Measurements from ENCODE around the gene USP31.

The USP31 gene

GRCh38 chr16:23060458-23061320 lies 88.6 kb downstream of the USP31 start:
- peak; percentile 77 for DNase-seq (ENCODE audit: low spot score)

- DNase-seq (ENCODE audit: low spot score), result no peak
These were observed 89.8 kb downstream of the USP31 start for GRCh38 chr16:23059433-23059832.

DNA sequence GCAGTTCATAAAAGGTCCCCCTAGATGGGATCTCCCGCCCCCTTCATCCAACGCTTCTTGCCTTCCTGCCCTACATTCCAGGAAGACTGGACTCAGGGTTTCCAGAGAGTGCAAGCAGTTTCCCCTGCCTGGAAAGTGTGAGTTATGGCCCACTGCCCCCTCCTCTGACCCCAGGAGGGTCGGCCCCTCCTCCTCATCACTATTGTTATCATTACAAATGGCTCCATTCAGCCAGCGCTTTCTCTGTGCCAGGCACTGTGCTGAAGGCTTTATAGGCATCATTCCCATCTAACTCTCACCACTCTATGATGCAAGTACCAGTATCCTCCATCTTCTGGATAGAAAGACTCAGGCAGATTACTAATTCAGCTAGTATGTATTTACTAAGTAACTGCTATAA lies 90.7 kb downstream of the USP31 start:
- DNase-seq (ENCODE audit: low spot score), result no peak

- no peak for DNase-seq (ENCODE audit: low spot score)
These were observed 92.1 kb downstream of the USP31 start for GRCh38 chr16:23057013-23057596.

DNA sequence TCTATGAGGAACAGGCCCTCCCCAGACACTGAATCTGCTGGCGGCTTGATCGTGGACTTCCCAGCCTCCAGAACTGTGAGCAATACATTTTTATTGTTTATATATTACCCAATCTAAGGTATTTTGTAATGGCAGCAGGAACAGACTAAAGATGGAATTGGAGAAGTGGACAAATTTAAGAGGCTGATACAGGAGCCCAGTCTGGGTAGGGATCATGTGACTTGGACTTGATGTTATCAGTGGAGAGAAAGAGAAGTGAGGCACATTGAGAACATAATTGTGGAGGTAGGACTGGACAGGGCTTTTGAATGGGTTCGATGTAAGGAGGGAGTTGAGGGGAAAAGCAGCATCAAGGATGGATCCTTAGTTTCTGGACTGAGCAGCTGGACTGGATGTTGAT lies 93.8 kb downstream of the USP31 start:
- no peak for DNase-seq (ENCODE audit: low spot score)

GRCh38 chr16:23052908-23053580 lies 96.2 kb downstream of the USP31 start:
- DNase-seq (ENCODE audit: low spot score), result no peak

GRCh38 chr16:23052221-23052620 lies 97.0 kb downstream of the USP31 start:
- DNase-seq (ENCODE audit: low spot score), result no peak

DNA sequence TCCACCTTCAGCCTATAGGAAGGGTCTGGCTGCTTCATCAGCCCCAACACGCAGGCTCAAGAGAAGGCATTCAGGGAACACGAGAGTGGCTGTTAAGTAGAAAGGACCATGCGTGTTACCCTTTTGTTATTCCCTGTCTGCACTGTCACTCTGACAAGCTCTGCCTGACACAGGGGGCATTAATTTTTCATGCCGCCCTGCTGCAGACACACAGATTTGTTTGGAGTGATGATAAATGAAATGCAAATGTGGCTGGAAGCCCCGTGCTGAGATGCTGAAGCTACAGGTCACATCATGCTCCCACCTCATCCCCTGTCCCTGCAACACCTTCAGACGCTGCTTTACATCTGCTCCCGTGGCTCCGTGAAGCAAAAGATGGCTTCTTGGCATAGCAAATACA lies 97.7 kb downstream of the USP31 start:
- no peak for DNase-seq (ENCODE audit: low spot score)

DNA sequence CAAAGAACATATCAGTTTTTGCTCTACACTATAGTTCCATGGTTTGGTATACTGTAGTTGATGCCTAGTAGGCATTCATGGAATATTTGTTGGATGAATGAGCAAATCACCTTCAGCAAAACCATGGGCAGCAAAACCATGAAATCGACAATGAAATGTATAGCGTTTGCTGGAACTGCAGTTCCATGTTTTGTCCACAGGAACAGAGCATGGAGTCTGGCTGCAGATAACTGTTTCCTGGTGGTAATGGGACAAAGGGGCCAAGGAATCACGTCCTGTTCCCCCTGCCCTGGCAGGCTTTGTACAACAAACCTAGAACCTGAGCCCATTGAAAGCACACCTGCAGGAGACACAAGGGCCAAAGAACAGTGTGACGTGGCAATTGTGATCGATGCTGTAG lies 101.1 kb downstream of the USP31 start:
- DNase-seq (ENCODE audit: low spot score), result no peak

DNA sequence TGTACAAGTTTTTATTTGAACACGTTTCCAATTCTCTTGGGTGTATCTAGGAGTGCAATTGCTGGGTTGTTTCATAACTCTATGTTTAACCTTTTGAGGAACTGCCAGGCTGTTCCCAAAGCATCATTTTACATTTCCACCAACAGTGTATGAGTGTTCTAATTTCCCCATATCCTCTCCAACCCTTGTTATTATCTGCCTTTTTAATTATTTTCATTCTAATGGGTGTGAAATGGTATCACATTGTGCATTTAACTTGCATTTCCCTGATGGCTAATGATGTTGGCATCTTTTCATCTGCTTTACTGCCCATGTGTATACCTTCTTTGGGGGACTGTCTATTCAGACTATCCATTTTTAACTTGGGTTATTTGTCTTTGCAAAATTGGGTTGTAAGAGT lies 104.2 kb downstream of the USP31 start:
- no peak for DNase-seq (ENCODE audit: low spot score)

DNA sequence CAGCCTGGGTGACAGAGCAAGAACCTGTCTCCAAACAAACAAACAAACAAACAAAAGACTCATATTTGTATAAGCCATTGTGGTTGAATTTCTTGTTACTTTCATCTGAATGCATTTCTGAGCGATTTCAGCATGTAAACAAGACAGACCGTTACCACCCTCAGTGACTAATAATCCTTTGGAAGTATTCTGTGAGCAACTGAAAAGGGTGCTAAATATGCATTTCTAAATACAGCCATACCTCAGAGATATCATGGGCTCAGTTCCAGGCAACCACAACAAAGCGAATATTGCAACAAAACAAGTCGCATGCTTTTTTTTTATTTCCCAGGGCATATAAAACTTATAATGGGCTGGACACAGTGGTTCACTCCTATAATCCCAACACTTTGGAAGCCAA lies 109.0 kb downstream of the USP31 start:
- no peak for DNase-seq (ENCODE audit: low spot score)

GRCh38 chr16:23039118-23039517 lies 110.1 kb downstream of the USP31 start:
- no peak for DNase-seq (ENCODE audit: low spot score)

GRCh38 chr16:23035240-23035639 lies 114.0 kb downstream of the USP31 start:
- no peak for DNase-seq (ENCODE audit: low spot score)

- DNase-seq (ENCODE audit: low spot score), result peak; percentile 57
These were observed 117.6 kb downstream of the USP31 start for GRCh38 chr16:23031508-23032098.

- DNase-seq (ENCODE audit: low spot score), result no peak
These were observed 119.4 kb downstream of the USP31 start for GRCh38 chr16:23029733-23030420.

GRCh38 chr16:23027386-23027785 lies 121.9 kb downstream of the USP31 start:
- no peak for DNase-seq (ENCODE audit: low spot score)

- peak; percentile 84 for DNase-seq (ENCODE audit: low spot score)
These were observed 122.4 kb downstream of the USP31 start for GRCh38 chr16:23026784-23027362.

GRCh38 chr16:23025692-23026307 lies 123.5 kb downstream of the USP31 start:
- DNase-seq (ENCODE audit: low spot score), result no peak

GRCh38 chr16:23024044-23024443 lies 125.2 kb downstream of the USP31 start:
- no peak for DNase-seq (ENCODE audit: low spot score)

DNA sequence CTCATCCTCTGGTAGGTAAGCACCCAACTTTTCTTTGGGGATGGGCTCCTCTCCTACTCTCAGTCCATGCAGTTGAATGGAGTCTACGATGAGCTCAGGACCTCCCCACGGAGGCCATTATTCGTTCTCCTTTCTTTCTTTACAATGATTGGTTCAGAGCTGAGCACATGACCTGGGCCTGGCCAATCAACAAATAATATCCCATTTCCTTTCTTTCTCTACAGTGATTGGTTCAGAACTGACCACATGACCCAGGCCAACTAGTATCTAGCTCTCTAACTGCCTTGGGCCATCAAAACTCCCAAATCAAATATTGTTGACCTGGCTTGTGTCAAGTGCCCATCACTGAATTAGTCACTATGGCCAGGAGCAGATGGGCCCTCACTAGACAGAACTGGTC lies 129.2 kb downstream of the USP31 start:
- no peak for DNase-seq (ENCODE audit: low spot score)

GRCh38 chr16:23016368-23016767 lies 132.9 kb downstream of the USP31 start:
- DNase-seq (ENCODE audit: low spot score), result no peak
